Vagina (tissue), 2 donors: Measurements from ENCODE around the gene TOX2. TPM values are rescaled to one million over a fixed set of nuclear protein-coding genes. Genes with fewer than 3 reads are reported as not detected.

Experiments
- DNase-seq, 2 donors: peaks; one replicate each; pipeline ENCODE4 v3.0.0-alpha.2; 2017; ENCODE audit errors: extremely low spot score in 2 of 2
- H3K27ac ChIP-seq: fragments of 200-600 bp; sonication (generic); one replicate; pipeline ENCODE4 v1.5.1; 2019
- H3K27me3 ChIP-seq: fragments of 200-600 bp; sonication (generic); one replicate; pipeline ENCODE4 v1.5.1; 2019
- H3K36me3 ChIP-seq, 2 donors: fragments of 200-600 bp; sonication (generic); one replicate each; pipeline ENCODE4 v1.5.1; 2017 to 2019
- H3K4me1 ChIP-seq: fragments of 200-600 bp; sonication (generic); one replicate; pipeline ENCODE4 v1.5.1; 2019
- H3K4me3 ChIP-seq, 2 donors: fragments of 200-600 bp; sonication (generic); 1 replicate in 1 of 2; 2 replicates in 1 of 2; pipeline ENCODE4 v1.5.1; 2016 to 2019
- H3K9me3 ChIP-seq: fragments of 200-600 bp; sonication (generic); one replicate; pipeline ENCODE4 v1.5.1; 2019
- POLR2A ChIP-seq, 2 donors: fragments of 450-650 bp; IDR thresholded peaks; one replicate each; pipeline ENCODE4 v1.6.1; 2017; ENCODE audit warnings: antibody characterized with exemption in 2 of 2, mild to moderate bottlenecking in 2 of 2, moderate library complexity in 2 of 2
- POLR2AphosphoS5 ChIP-seq, 2 donors: sonication (generic); formaldehyde crosslinking; IDR thresholded peaks; one replicate each; pipeline ENCODE4 v1.9.0; 2017; ENCODE audit warnings: antibody characterized with exemption in 2 of 2, mild to moderate bottlenecking in 2 of 2, low read depth in 1 of 2; ENCODE audit not compliant: insufficient read depth in 1 of 2
- intact Hi-C: fragments of 100-400 bp; cut with DNase I; formaldehyde crosslinking; loops from one replicate; pipeline ENCODE4 v1.15.1; 2023
- total RNA-seq: library from RNA; depleted of rRNA; stranded (reverse); fragments of >200 nt; gene quantifications from one replicate; pipeline ENCODE4 v1.2.3, GENCODE V29; 2016
- TF ChIP-seq, protein P1 (sequence below), 3 experiments: fragments of 450-650 bp in 2 of 3; fragments of 200-600 bp in 1 of 3; sonication (generic) in 1 of 3; IDR thresholded peaks; one replicate each; pipeline ENCODE4 v1.5.1; 2017 to 2019; ENCODE audit warnings: antibody characterized with exemption in 3 of 3, mild to moderate bottlenecking in 2 of 3, moderate library complexity in 2 of 3

Gene TOX2
- total RNA-seq, 1 donor from 2014 or later: 5.2 TPM

- intact Hi-C loops: no loop called here
- Histone ChIP-seq H3K4me3 (no peak overlapping the region), H3K36me3 (no peaks in the 10 kb centered on the region), H3K4me1 (peaks cover 5% of the 10 kb centered on the region), H3K27ac (no peak overlapping the region), H3K9me3 (no peaks in the 10 kb centered on the region), H3K27me3 (no peaks in the 10 kb centered on the region)
- TF ChIP-seq POLR2AphosphoS5 (IDR thresholded peaks at IDR 0.05; ENCODE audit: insufficient read depth in 1 of 2, low read depth in 1 of 2) (no peak), POLR2A (IDR thresholded peaks at IDR 0.05) (no peak)
- TF ChIP-seq, protein P1, sequence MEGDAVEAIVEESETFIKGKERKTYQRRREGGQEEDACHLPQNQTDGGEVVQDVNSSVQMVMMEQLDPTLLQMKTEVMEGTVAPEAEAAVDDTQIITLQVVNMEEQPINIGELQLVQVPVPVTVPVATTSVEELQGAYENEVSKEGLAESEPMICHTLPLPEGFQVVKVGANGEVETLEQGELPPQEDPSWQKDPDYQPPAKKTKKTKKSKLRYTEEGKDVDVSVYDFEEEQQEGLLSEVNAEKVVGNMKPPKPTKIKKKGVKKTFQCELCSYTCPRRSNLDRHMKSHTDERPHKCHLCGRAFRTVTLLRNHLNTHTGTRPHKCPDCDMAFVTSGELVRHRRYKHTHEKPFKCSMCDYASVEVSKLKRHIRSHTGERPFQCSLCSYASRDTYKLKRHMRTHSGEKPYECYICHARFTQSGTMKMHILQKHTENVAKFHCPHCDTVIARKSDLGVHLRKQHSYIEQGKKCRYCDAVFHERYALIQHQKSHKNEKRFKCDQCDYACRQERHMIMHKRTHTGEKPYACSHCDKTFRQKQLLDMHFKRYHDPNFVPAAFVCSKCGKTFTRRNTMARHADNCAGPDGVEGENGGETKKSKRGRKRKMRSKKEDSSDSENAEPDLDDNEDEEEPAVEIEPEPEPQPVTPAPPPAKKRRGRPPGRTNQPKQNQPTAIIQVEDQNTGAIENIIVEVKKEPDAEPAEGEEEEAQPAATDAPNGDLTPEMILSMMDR (IDR thresholded peaks at IDR 0.05): no peak
- no peak for DNase-seq
These were observed 4.9 kb upstream of the TOX2 start for GRCh38 chr20:43909720-43910119.

- Histone ChIP-seq H3K27me3 (no peaks in the 10 kb centered on the region), H3K36me3 (no peaks in the 10 kb centered on the region), H3K27ac (no peak overlapping the region), H3K4me3 (no peak overlapping the region), H3K4me1 (peaks cover 13% of the 10 kb centered on the region), H3K9me3 (no peaks in the 10 kb centered on the region)
- peak in 1 of 2 donors; percentile 61 for DNase-seq
- TF ChIP-seq POLR2AphosphoS5 (IDR thresholded peaks at IDR 0.05; ENCODE audit: insufficient read depth in 1 of 2, low read depth in 1 of 2) (no peak), POLR2A (IDR thresholded peaks at IDR 0.05) (no peak)
- TF ChIP-seq, protein P1 (IDR thresholded peaks at IDR 0.05): no peak
- intact Hi-C loops: no loop called here
These were observed 4.1 kb upstream of the TOX2 start for GRCh38 chr20:43910564-43910963.

DNA sequence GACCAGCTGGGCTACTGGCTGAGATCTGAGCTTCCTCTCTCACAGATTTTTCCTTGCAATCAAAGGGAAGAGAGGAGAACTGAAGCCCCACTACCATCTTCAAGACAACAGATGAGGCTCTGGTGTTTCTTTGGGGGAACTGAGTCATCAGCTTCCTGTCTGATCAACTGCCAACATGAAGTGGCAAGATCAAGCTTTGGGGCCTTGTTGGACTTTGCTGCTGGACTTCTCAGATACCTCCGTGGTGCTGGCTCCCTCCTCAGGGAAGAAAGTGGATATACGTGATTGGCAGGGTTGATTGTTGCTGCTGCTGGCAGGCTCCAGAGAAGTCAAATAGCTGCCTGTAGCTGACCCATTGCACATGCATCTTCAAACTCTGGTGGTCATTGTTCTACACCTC, 3.6 kb upstream of the TOX2 start:
- Histone ChIP-seq H3K36me3 (no peaks in the 10 kb centered on the region), H3K9me3 (no peaks in the 10 kb centered on the region), H3K4me3 (no peak overlapping the region), H3K27me3 (no peaks in the 10 kb centered on the region), H3K4me1 (peaks cover 18% of the 10 kb centered on the region), H3K27ac (no peak overlapping the region)
- DNase-seq: peak; percentile 72 to 81
- TF ChIP-seq, protein P1 (IDR thresholded peaks at IDR 0.05): no peak
- no peak for TF ChIP-seq POLR2A (IDR thresholded peaks at IDR 0.05)
- TF ChIP-seq POLR2AphosphoS5 (IDR thresholded peaks at IDR 0.05; ENCODE audit: insufficient read depth in 1 of 2, low read depth in 1 of 2): no peak
- intact Hi-C loops: no loop called here

- intact Hi-C loops: no loop called here
- DNase-seq: no peak
- no peak overlapping the region for H3K4me3 ChIP-seq
- no peak overlapping the region for H3K27ac ChIP-seq
- H3K36me3 ChIP-seq: no peaks in the 10 kb centered on the region
- TF ChIP-seq, protein P1 (IDR thresholded peaks at IDR 0.05): no peak
- no peak for TF ChIP-seq POLR2A (IDR thresholded peaks at IDR 0.05)
- no peak for TF ChIP-seq POLR2AphosphoS5 (IDR thresholded peaks at IDR 0.05; ENCODE audit: insufficient read depth in 1 of 2, low read depth in 1 of 2)
- peaks cover 22% of the 10 kb centered on the region for H3K4me1 ChIP-seq
- H3K27me3 ChIP-seq: no peaks in the 10 kb centered on the region
- no peaks in the 10 kb centered on the region for H3K9me3 ChIP-seq
These were observed 1.2 kb upstream of the TOX2 start for GRCh38 chr20:43913291-43914025.
